Neural progenitor cell (in vitro differentiated cells): ENCODE results near the gene GATA5. TPM values are rescaled to one million over a fixed set of nuclear protein-coding genes. Genes with fewer than 3 reads are reported as not detected.
"Not testable (repeated sequence)": the region's sequence is repeated elsewhere in the genome, so short reads cannot be mapped to it uniquely, and the experiment has no call there.

Experiments
- DNase-seq: peaks from one replicate; pipeline ENCODE4 v3.0.0-alpha.2; 2016; ENCODE audit warnings: low spot score
- H2AFZ ChIP-seq: fragments of 200-600 bp; sonication (generic); replicated peaks from 2 replicates; pipeline ENCODE4 v1.6.1; 2016; ENCODE audit warnings: antibody characterized with exemption
- H3F3A ChIP-seq: fragments of 200-600 bp; sonication (generic); 2 replicates; pipeline ENCODE4 v1.6.1; 2016; ENCODE audit warnings: antibody characterized with exemption, low read depth
- H3K27ac ChIP-seq: fragments of 200-600 bp; sonication (generic); 2 replicates; pipeline ENCODE4 v1.5.1; 2016; ENCODE audit warnings: mild to moderate bottlenecking
- H3K27me3 ChIP-seq: fragments of 200-600 bp; sonication (generic); 2 replicates; pipeline ENCODE4 v1.6.1; 2016; ENCODE audit warnings: mild to moderate bottlenecking, moderate library complexity
- H3K36me3 ChIP-seq: fragments of 200-600 bp; sonication (generic); 2 replicates; pipeline ENCODE4 v1.5.1; 2016
- H3K4me1 ChIP-seq: fragments of 200-600 bp; sonication (generic); 2 replicates; pipeline ENCODE4 v1.6.1; 2016; ENCODE audit warnings: mixed run types
- H3K4me2 ChIP-seq: fragments of 200-600 bp; sonication (generic); 2 replicates; pipeline ENCODE4 v1.6.1; 2016
- H3K4me3 ChIP-seq: fragments of 200-600 bp; sonication (generic); 2 replicates; pipeline ENCODE4 v1.5.1; 2016
- H3K79me2 ChIP-seq: fragments of 200-600 bp; sonication (generic); 2 replicates; pipeline ENCODE4 v1.6.1; 2016; ENCODE audit warnings: low read depth
- H3K9ac ChIP-seq: fragments of 200-600 bp; sonication (generic); 2 replicates; pipeline ENCODE4 v1.6.1; 2016
- H3K9me3 ChIP-seq: fragments of 200-600 bp; sonication (generic); 2 replicates; pipeline ENCODE4 v1.5.1; 2016; ENCODE audit warnings: low read depth
- H4K20me1 ChIP-seq: fragments of 200-600 bp; sonication (generic); 2 replicates; pipeline ENCODE4 v1.6.1; 2016; ENCODE audit warnings: low read depth
- H3K27ac Mint-ChIP-seq: 3 replicates; pipeline ENCODE4 v1.8.0; 2021; ENCODE audit warnings: mixed read lengths
- H3K27me3 Mint-ChIP-seq: 2 replicates; pipeline ENCODE4 v1.8.0; 2022; ENCODE audit warnings: low read depth, mild to moderate bottlenecking, inconsistent platforms, moderate library complexity, mixed read lengths; ENCODE audit not compliant: insufficient read depth
- H3K36me3 Mint-ChIP-seq: 3 replicates; pipeline ENCODE4 v1.8.0; 2021; ENCODE audit warnings: mixed read lengths
- H3K4me1 Mint-ChIP-seq: 3 replicates; pipeline ENCODE4 v1.8.0; 2021; ENCODE audit warnings: mixed read lengths
- H3K4me3 Mint-ChIP-seq: 3 replicates; pipeline ENCODE4 v1.8.0; 2021; ENCODE audit warnings: mild to moderate bottlenecking, moderate library complexity, mixed read lengths
- H3K9me3 Mint-ChIP-seq: 3 replicates; pipeline ENCODE4 v1.8.0; 2020; ENCODE audit warnings: mixed read lengths
- CTCF ChIP-seq: fragments of 200-600 bp; sonication (generic); IDR thresholded peaks from 2 replicates; pipeline ENCODE4 v1.5.1; 2017; ENCODE audit warnings: antibody characterized with exemption, mild to moderate bottlenecking
- EZH2 ChIP-seq: fragments of 200-600 bp; sonication (generic); IDR thresholded peaks from 2 replicates; pipeline ENCODE4 v1.6.1; 2017; ENCODE audit warnings: antibody characterized with exemption, mild to moderate bottlenecking, moderate library complexity
- EZH2phosphoT487 ChIP-seq: fragments of 200-600 bp; sonication (generic); IDR thresholded peaks from 2 replicates; pipeline ENCODE4 v1.6.1; 2017; ENCODE audit warnings: antibody characterized with exemption
- total RNA-seq: library from RNA; depleted of rRNA; stranded (reverse); fragments of >200 nt; gene quantifications from 2 replicates; pipeline ENCODE4 v1.2.3, GENCODE V29; 2015; ENCODE audit warnings: low replicate concordance

The GATA5 gene
- total RNA-seq, 1 donor from 2014 or later: not detected

- H3K36me3 Mint-ChIP-seq: no peaks in the 10 kb centered on the region
- Histone ChIP-seq H3K4me2 (no peak overlapping the region), H3K27me3 (peaks cover 8% of the 10 kb centered on the region), H4K20me1 (no peaks in the 10 kb centered on the region), H3K4me1 (peaks cover 14% of the 10 kb centered on the region), H3K4me3 (no peak overlapping the region), H3K9ac (no peak overlapping the region), H3K36me3 (no peaks in the 10 kb centered on the region), H3F3A (no peaks in the 10 kb centered on the region), H2AFZ (no peak overlapping the region), H3K27ac (no peak overlapping the region), H3K79me2 (no peaks in the 10 kb centered on the region), H3K9me3 (no peaks in the 10 kb centered on the region)
- DNase-seq: no peak
- H3K27me3 Mint-ChIP-seq: peaks cover 18% of the 10 kb centered on the region
- TF ChIP-seq EZH2 (no peak), CTCF (no peak), EZH2phosphoT487 (no peak)
- H3K27ac Mint-ChIP-seq: no peak overlapping the region
- no peak overlapping the region for H3K4me3 Mint-ChIP-seq
- H3K9me3 Mint-ChIP-seq: no peaks in the 10 kb centered on the region
- H3K4me1 Mint-ChIP-seq: peaks cover 11% of the 10 kb centered on the region
Observed at GRCh38 chr20:62428002-62428372, 47.8 kb downstream of the GATA5 start.

- peaks cover 14% of the 10 kb centered on the region for H3K4me1 ChIP-seq
- no peaks in the 10 kb centered on the region for H3F3A ChIP-seq
- Mint-ChIP-seq H3K9me3 (no peaks in the 10 kb centered on the region), H3K27me3 (peaks cover 18% of the 10 kb centered on the region), H3K36me3 (no peaks in the 10 kb centered on the region), H3K27ac (no peak within 1 kb of the TSS), H3K4me1 (peaks cover 11% of the 10 kb centered on the region), H3K4me3 (no peak within 1 kb of the TSS)
- no peaks in the 10 kb centered on the region for H3K79me2 ChIP-seq
- H2AFZ ChIP-seq: peak within 1 kb of the TSS; percentile 82
- DNase-seq: no peak
- H3K27me3 ChIP-seq: peaks cover 8% of the 10 kb centered on the region
- no peaks in the 10 kb centered on the region for H4K20me1 ChIP-seq
- peak within 1 kb of the TSS; percentile 65 for H3K4me2 ChIP-seq
- no peak within 1 kb of the TSS for H3K27ac ChIP-seq
- TF ChIP-seq EZH2phosphoT487 (no peak), EZH2 (no peak), CTCF (no peak)
- H3K4me3 ChIP-seq: no peak within 1 kb of the TSS
- no peaks in the 10 kb centered on the region for H3K9me3 ChIP-seq
- no peaks in the 10 kb centered on the region for H3K36me3 ChIP-seq
- H3K9ac ChIP-seq: no peak within 1 kb of the TSS
Observed at GRCh38 chr20:62427172-62428001, 48.4 kb downstream of the GATA5 start, which contains the start of gene RBBP8NL. RBBP8NL (minus strand) TSS chr20:62427539; CDS start chr20:62419647, 7,892 bp downstream.

- no peaks in the 10 kb centered on the region for H3K36me3 ChIP-seq
- H3K4me3 ChIP-seq: no peak overlapping the region
- H3K27ac ChIP-seq: no peak overlapping the region
- no peaks in the 10 kb centered on the region for H3K79me2 ChIP-seq
- peak overlapping the region; percentile 65 for H3K4me2 ChIP-seq
- H2AFZ ChIP-seq: peak overlapping the region; percentile 82
- H3K9me3 ChIP-seq: no peaks in the 10 kb centered on the region
- peaks cover 8% of the 10 kb centered on the region for H3K27me3 ChIP-seq
- H3K4me1 ChIP-seq: peaks cover 14% of the 10 kb centered on the region
- Mint-ChIP-seq H3K4me1 (peaks cover 11% of the 10 kb centered on the region), H3K4me3 (no peak overlapping the region), H3K27ac (no peak overlapping the region), H3K9me3 (no peaks in the 10 kb centered on the region), H3K27me3 (peaks cover 18% of the 10 kb centered on the region), H3K36me3 (no peaks in the 10 kb centered on the region)
- no peaks in the 10 kb centered on the region for H4K20me1 ChIP-seq
- DNase-seq: peak; percentile 67
- H3F3A ChIP-seq: no peaks in the 10 kb centered on the region
- H3K9ac ChIP-seq: no peak overlapping the region
- TF ChIP-seq CTCF (no peak), EZH2 (no peak), EZH2phosphoT487 (no peak)
Observed at GRCh38 chr20:62426699-62427131, 49.1 kb downstream of the GATA5 start.

- H3F3A ChIP-seq, DNase-seq, H3K4me3 ChIP-seq, H4K20me1 ChIP-seq, H3K36me3 Mint-ChIP-seq, H3K27ac ChIP-seq, H3K27ac Mint-ChIP-seq, H3K9ac ChIP-seq, H3K79me2 ChIP-seq, H3K27me3 ChIP-seq, H3K9me3 ChIP-seq, H3K36me3 ChIP-seq, H3K4me3 Mint-ChIP-seq, H2AFZ ChIP-seq, H3K9me3 Mint-ChIP-seq, H3K4me2 ChIP-seq: not testable (repeated sequence)
- Mint-ChIP-seq H3K4me1 (peaks cover 12% of the 10 kb centered on the region), H3K27me3 (peaks cover 16% of the 10 kb centered on the region)
- H3K4me1 ChIP-seq: peaks cover 14% of the 10 kb centered on the region
Observed at GRCh38 chr20:62426059-62426348, 49.8 kb downstream of the GATA5 start.
